Anterior cingulate cortex (tissue), 58 donors: ENCODE measurements around the gene DESI2.

Experiments used
- DNase-seq, 58 donors: peaks; one replicate each; lab custom pipeline; 2025; lab: John Stamatoyannopoulos, UW

DESI2 gene

GRCh38 chr1:244749230-244750016, 96.5 kb downstream of the DESI2 start:
- DNase-seq, result no peak

DNA sequence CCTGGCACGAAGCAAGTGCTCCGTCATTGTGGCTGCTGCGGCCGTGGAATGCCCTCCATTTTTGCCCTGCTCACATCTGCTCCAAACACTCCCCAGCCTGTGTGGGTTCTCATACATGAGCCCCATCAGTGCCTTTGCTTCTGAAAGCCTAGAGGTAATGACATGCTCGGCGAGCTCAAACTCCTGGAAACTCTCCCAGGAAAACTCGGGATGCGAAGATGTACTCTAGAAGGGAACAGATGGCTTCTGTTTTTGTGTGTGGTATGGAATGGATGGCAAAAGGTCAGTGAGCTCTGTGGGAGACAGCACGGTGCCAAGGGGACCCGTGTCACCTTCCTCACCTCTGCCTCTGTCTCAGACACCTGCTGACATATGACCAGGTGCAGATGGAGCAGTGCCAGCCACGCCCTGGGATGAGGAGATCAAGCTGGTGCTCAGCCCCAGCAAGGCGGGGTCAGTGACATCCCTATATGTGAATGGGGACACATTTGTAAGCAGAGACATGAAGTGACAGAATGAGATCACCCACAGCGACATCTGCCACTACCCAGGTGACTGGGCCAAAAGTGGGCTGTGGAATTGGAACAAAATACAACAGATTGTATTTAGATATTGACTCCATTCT, 98.5 kb downstream of the DESI2 start:
- DNase-seq, result peak in 3 of 58 donors; percentile 7 to 13 (median 11)

DNA sequence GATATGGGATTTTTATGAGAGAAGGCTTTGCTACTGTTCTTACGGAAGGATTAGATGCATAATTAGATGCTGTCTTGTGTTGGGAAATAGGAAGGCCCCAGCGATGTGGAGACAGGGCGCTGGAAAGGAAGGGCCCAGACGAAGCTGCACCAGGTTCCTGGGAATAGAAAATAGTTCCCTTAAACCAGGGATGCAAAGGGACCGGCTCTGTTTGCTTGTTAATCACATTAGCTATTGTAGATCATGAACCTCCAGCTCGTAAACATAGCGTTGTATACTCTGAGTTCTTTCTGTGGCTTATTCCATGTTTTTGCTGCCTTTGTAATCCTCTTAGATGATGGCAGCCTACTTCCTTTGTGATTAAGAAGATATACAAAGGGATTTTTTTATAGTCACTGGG, 102.7 kb downstream of the DESI2 start:
- DNase-seq, result no peak

- no peak for DNase-seq
Measured at GRCh38 chr1:244757091-244757939, 104.4 kb downstream of the DESI2 start.
